Small intestine (tissue), 7 donors: ENCODE measurements around the gene BCOR. TPM values are rescaled to one million over a fixed set of nuclear protein-coding genes. Genes with fewer than 3 reads are reported as not detected.

ENCODE experiments used
- DNase-seq, 2 donors: peaks; one replicate each; pipeline versions ENCODE4 v3.0.0 to v3.0.0-alpha.2; 2013
- FAIRE-seq: peaks from 2 replicates; lab custom pipeline; 2012; peaks lifted over from hg19 to GRCh38; lab: Jason Lieb, UNC
- H3K27ac ChIP-seq, 3 donors: one replicate each; pipeline ENCODE4 v1.5.1; 2013; ENCODE audit warnings: low read length in 2 of 3, mild to moderate bottlenecking in 2 of 3, control low read depth in 1 of 3, inconsistent platforms in 1 of 3, low read depth in 1 of 3, moderate library complexity in 1 of 3
- H3K27me3 ChIP-seq, 3 donors: one replicate each; pipeline ENCODE4 v1.6.1; 2013; ENCODE audit warnings: low read length in 3 of 3, inconsistent platforms in 1 of 3; ENCODE audit not compliant: control insufficient read depth in 3 of 3, insufficient read depth in 3 of 3
- H3K36me3 ChIP-seq, 3 donors: one replicate each; pipeline ENCODE4 v1.6.1; 2013; ENCODE audit warnings: low read length in 3 of 3, inconsistent platforms in 1 of 3, low read depth in 1 of 3, mild to moderate bottlenecking in 1 of 3, moderate library complexity in 1 of 3; ENCODE audit not compliant: control insufficient read depth in 3 of 3, insufficient read depth in 2 of 3
- H3K4me1 ChIP-seq, 3 donors: one replicate each; pipeline ENCODE4 v1.6.1; 2013; ENCODE audit warnings: low read length in 2 of 3, inconsistent platforms in 1 of 3, low read depth in 1 of 3, mild to moderate bottlenecking in 1 of 3, moderate library complexity in 1 of 3; ENCODE audit not compliant: control insufficient read depth in 3 of 3, insufficient read depth in 2 of 3
- H3K4me3 ChIP-seq, 3 donors: one replicate each; pipeline ENCODE4 v1.5.1; 2013; ENCODE audit warnings: low read length in 3 of 3, control low read depth in 1 of 3, inconsistent platforms in 1 of 3, low read depth in 1 of 3, mild to moderate bottlenecking in 1 of 3, moderate library complexity in 1 of 3
- H3K9me3 ChIP-seq, 2 donors: one replicate each; pipeline ENCODE4 v1.6.1; 2013; ENCODE audit warnings: low read depth in 1 of 2, low read length in 1 of 2; ENCODE audit not compliant: control insufficient read depth in 2 of 2, insufficient read depth in 1 of 2
- WGBS, 3 donors: extraction: QIAGEN DNeasy Blood & Tissue Kit; methylation state at CpG; one replicate each; pipeline ENCODE4 v1.1.7; 2013; 5-methylcytosine and 5-hydroxymethylcytosine counted together
- polyA plus RNA-seq, 4 donors: library from polyadenylated mRNA; stranded (reverse) in 3 of 4; unstranded in 1 of 4; fragments of 200-250 nt in 3 of 4; fragments of 120-200 nt in 1 of 4; gene quantifications; one replicate each; pipeline versions ENCODE4 v1.2.1 to v1.2.3, GENCODE V29; 2013
- donor health status: healthy with polysubstance abuse.
- donor health status: control.
- donor health status: control.
- donor health status: Bipolar disorder and iron deficiency.
- donor health status: healthy.

Gene BCOR
- polyA plus RNA-seq, 4 donors = 5.1 to 38.1 (median 8.5) TPM

DNA sequence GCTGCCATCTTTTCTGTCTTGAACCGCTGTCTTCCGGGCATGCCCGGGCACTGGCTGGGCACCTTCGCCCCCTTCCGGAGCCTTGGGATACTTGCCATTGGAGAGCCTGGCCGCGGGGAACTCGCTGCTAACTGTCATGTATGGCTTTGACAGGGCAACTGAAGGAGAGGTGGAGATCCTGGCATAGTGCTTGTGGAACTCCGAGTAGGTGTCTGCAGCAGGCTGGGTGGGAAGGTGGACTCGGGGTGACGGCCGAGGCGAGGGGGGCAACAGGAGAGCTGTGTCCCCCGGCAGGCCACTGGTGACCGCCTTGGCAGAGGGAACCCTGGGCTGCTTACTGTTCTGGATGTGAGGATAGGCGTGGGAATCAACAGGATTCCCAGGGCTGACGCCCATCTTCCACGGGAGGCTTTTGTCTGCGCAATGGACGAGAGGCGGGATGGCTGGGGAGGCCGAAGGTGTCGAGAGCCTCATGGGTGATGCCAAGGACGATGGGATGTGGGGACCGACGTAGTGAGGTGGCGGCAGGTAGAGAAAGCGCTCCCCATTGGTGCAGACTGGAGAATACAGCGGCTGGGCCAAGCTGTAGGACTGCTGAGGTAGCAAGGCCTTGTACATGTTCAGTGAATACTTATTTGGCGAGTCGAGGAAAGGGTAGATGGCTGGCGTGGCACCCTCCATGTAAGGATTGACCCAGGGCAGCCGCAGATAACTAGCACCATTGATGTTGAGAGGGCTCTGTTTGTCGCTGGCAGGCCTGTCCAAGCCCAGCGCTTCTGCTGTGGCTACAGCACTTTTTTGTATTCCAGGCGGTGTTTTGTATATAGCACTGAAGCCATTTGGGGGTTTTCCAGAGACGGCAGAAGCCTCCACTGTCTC, 23.4 kb downstream of the BCOR start:
- FAIRE-seq = no peak
- Histone ChIP-seq H3K27me3 (no peaks in the 10 kb centered on the region), H3K9me3 (no peaks in the 10 kb centered on the region), H3K36me3 (peaks cover 2 to 78% (median 4%) of the 10 kb centered on the region in 3 donors), H3K4me3 (no peak overlapping the region), H3K27ac (no peak overlapping the region), H3K4me1 (no peaks in the 10 kb centered on the region)
- no peak for DNase-seq
- WGBS, 3 donors = 93 to 96% (median 95%) methylated on average over 33 to 37 of the region's 37 CpGs

DNA sequence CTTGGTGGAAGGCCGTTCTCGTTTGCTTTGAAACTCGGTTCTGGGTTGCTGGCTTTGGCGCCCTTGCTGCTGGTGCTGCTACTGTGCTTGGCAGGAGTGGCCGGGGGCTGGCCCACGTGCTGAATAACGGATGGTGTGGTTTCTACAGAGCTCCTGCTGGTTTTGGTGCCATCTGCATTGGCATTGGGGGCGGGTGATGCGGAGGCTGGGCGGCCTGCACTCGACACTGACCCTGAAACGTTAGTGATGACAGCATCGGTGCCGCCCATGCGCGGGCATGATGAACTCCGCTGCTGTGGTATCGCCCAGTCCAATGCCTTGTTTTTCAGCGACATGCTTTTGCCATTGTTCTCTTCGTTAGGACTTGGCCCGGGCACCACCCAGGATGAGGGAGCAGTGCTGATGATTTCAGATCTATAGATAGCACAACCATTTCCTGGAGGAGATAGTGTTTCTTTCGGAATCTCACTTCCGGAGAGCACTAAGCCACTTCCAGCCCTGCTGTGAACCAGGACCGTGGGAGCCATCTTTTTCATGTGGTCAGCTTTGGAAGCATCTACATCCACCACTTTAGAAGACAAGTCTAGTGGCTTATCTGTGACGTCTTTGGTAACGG, 24.2 kb downstream of the BCOR start:
- DNase-seq (no peak), FAIRE-seq (no peak)
- Histone ChIP-seq H3K4me1 (no peaks in the 10 kb centered on the region), H3K27ac (no peak overlapping the region), H3K36me3 (peaks cover 2 to 80% (median 4%) of the 10 kb centered on the region in 3 donors), H3K27me3 (no peaks in the 10 kb centered on the region), H3K4me3 (no peak overlapping the region), H3K9me3 (no peaks in the 10 kb centered on the region)
- WGBS, 3 donors = 89 to 90% (median 90%) methylated on average over 24 to 26 of the region's 26 CpGs

GRCh38 chrX:40072246-40072645, 25.5 kb downstream of the BCOR start:
- DNase-seq (no peak), FAIRE-seq (no peak)
- Histone ChIP-seq H3K36me3 (peaks cover 2 to 81% (median 4%) of the 10 kb centered on the region in 3 donors), H3K9me3 (no peaks in the 10 kb centered on the region), H3K4me1 (no peaks in the 10 kb centered on the region), H3K27me3 (no peaks in the 10 kb centered on the region), H3K4me3 (no peak overlapping the region), H3K27ac (no peak overlapping the region)
- WGBS, 3 donors = 93 to 96% (median 94%) methylated on average over 9 of the region's 9 CpGs

- no peaks in the 10 kb centered on the region for H3K9me3 ChIP-seq
- no peak for FAIRE-seq
These were observed 29.7 kb downstream of the BCOR start for GRCh38 chrX:40068048-40068447.

DNA sequence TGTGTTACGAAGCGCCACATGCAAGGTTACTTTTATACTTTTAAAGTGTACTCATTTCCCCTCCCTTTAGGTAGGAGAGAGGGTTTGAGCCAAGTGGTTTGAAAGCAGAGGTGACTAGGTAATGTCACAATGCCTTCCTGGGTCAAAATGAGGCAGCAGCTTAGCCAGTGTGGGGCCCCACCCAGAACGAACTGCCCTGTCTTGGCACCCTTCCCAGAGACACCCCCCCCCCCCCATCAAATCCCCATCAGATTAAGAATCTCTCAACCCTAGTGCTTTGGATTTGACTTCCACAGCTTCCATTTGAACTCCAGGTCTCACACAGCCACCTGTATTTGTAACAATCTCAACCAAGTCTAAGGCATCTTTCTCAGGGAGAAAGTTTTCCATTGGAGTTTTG, 31.1 kb downstream of the BCOR start:
- FAIRE-seq (no peak), DNase-seq (no peak)
- Histone ChIP-seq H3K36me3 (peaks cover 2 to 84% (median 6%) of the 10 kb centered on the region in 3 donors), H3K4me3 (no peak overlapping the region), H3K4me1 (peaks cover 0 to 8% (median 0%) of the 10 kb centered on the region in 3 donors), H3K9me3 (no peaks in the 10 kb centered on the region), H3K27ac (no peak overlapping the region), H3K27me3 (no peaks in the 10 kb centered on the region)
- WGBS, 3 donors = 61 to 65% (median 61%) methylated on average over 3 of the region's 3 CpGs

More at GRCh38 chrX:40068048-40068447, 29.7 kb downstream of the BCOR start:
- DNase-seq = no peak
- H3K4me1 ChIP-seq = peaks cover 0 to 8% (median 0%) of the 10 kb centered on the region in 3 donors
- H3K27ac ChIP-seq = no peak overlapping the region
- H3K27me3 ChIP-seq = no peaks in the 10 kb centered on the region
- WGBS, 3 donors = 82 to 88% (median 85%) methylated on average over 1 to 4 of the region's 4 CpGs
- peaks cover 2 to 80% (median 3%) of the 10 kb centered on the region in 3 donors for H3K36me3 ChIP-seq
- no peak overlapping the region for H3K4me3 ChIP-seq

DNA sequence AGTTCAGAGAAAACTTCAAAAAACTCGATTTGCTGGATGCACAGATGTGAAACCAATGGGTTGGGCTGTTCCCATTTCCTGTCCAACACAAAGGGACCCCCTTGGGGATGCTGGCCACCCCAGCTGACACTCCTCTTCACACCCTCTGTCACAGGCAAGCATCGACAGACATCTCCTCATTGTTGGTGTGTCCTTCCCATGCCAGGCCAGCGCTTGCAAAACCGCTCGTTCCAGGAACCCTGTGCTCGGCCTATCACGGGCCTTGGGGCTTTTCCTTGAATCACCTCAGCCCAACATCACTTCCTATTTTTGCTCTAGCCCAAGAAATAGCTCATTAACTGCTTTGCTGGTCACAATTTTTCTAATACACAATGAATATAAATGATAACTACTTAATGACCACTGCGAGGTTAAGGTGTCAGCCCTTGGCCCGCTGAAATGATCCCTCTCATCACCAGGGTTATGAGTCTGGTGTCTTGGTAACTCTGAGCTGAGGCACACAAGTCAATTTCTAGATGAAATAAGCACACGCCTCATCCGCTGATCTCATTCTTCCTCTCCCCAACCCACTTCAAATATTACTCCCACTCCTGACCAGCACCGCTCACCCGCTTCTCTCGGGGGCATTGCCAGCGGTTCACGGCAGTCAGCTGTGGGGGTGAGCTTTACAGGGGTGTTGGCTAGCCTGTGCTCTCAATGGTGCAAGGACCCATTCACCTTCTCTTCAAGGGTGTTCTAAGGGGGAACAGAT, 32.3 kb downstream of the BCOR start:
- no peak for FAIRE-seq
- Histone ChIP-seq H3K4me1 (peaks cover 0 to 8% (median 0%) of the 10 kb centered on the region in 3 donors), H3K36me3 (peaks cover 4 to 91% (median 6%) of the 10 kb centered on the region in 3 donors), H3K9me3 (no peaks in the 10 kb centered on the region), H3K4me3 (no peak overlapping the region), H3K27ac (no peak overlapping the region), H3K27me3 (no peaks in the 10 kb centered on the region)
- DNase-seq = no peak
- 81 to 88% (median 83%) methylated on average over 15 to 16 of the region's 16 CpGs for WGBS, 3 donors

DNA sequence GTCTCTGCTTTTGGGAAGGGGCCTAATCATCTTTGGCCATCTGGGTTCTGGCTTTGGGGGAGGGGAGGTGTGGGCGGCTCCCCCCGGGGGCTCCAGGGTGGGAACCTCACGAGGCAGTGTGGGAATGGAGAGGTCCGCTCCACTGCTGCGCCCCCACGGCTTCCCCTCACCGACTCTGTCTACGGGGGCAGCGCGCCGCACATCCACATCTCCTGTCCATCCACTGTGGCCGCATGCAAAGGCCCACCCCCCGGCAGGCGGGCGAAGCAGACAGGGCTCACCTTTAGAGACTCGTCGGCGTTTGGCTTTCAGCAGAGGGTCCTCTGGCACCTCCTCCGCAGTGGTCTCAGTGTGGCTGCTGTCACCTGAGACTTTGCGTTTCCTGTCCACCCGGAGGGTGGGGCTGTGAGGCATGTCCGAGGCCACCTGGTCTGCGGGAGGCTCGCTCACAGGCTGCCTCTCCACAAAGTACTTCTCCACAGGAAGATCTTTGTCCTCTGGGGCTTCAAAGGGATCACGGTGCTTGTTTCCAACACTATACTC, 33.6 kb downstream of the BCOR start:
- Histone ChIP-seq H3K27me3 (no peaks in the 10 kb centered on the region), H3K9me3 (no peaks in the 10 kb centered on the region), H3K4me1 (peaks cover 0 to 8% (median 0%) of the 10 kb centered on the region in 3 donors), H3K27ac (no peak overlapping the region), H3K36me3 (peaks cover 4 to 85% (median 6%) of the 10 kb centered on the region in 3 donors), H3K4me3 (no peak overlapping the region)
- WGBS, 3 donors = 80 to 87% (median 83%) methylated on average over 7 to 25 of the region's 25 CpGs
- no peak for FAIRE-seq
- DNase-seq = peak in 1 of 2 donors; percentile 34

DNA sequence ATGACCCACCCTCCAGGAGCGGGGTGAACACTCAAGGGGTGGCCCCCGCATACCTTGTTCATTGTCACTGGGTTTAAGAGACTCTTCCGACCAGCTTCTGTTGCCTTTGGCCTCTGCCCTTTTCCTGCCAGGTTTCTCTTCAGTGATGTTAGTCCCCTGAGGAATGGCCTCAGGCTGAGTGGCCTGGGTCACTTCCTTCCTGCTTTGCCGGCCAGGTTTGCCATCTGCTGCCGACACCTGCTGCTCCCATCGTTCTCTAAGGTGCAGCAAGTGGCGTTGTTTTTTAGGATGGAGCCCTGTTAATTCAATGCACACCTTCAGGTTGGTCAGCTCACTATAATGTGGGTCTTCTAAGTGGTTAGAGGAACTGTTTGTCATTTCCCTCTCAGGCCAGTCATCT, 34.2 kb downstream of the BCOR start:
- no peak overlapping the region for H3K4me3 ChIP-seq
- H3K9me3 ChIP-seq = no peaks in the 10 kb centered on the region
- whole genome bisulfite sequencing, 3 donors = 71 to 87% (median 81%) methylated on average over 7 of the region's 7 CpGs
- no peak overlapping the region for H3K27ac ChIP-seq
- H3K36me3 ChIP-seq = peaks cover 4 to 83% (median 6%) of the 10 kb centered on the region in 3 donors
- no peaks in the 10 kb centered on the region for H3K27me3 ChIP-seq
- peaks cover 0 to 8% (median 0%) of the 10 kb centered on the region in 3 donors for H3K4me1 ChIP-seq
- FAIRE-seq (no peak), DNase-seq (no peak)
